ENCODE results near the gene GRID2.

- TF ChIP-seq POLR2AphosphoS5 (IDR thresholded peaks at IDR 0.05; ENCODE audit: low read depth, low read length) (no peak), TAF1 (IDR thresholded peaks at IDR 0.05; ENCODE audit: borderline replicate concordance, low read depth, low read length) (no peak)
Observed at GRCh38 chr4:93132631-93133030, 828.9 kb downstream of the GRID2 start.
